Endothelial cell (in vitro differentiated cells): Measurements from ENCODE around the gene PHC1. TPM values are rescaled to one million over a fixed set of nuclear protein-coding genes. Genes with fewer than 3 reads are reported as not detected.
A peak's percentile ranks its signal among the peaks of the same experiment; 100 is the strongest.
"Not testable (repeated sequence)": the region's sequence is repeated elsewhere in the genome, so short reads cannot be mapped to it uniquely, and the experiment has no call there.

Experiments
- DNase-seq: peaks from one replicate; pipeline ENCODE4 v3.0.0; 2021; ENCODE audit warnings: low spot score
- H3K27ac Mint-ChIP-seq: one replicate; pipeline ENCODE4 v1.8.0; 2021; ENCODE audit warnings: mixed read lengths, inconsistent platforms; ENCODE audit not compliant: unreplicated experiment
- H3K27me3 Mint-ChIP-seq: one replicate; pipeline ENCODE4 v1.8.0; 2021; ENCODE audit warnings: mild to moderate bottlenecking, moderate library complexity, mixed read lengths, inconsistent platforms; ENCODE audit not compliant: unreplicated experiment
- H3K36me3 Mint-ChIP-seq: one replicate; pipeline ENCODE4 v1.8.0; 2021; ENCODE audit warnings: mild to moderate bottlenecking, low read depth, mixed read lengths, inconsistent platforms; ENCODE audit not compliant: unreplicated experiment
- H3K4me1 Mint-ChIP-seq: one replicate; pipeline ENCODE4 v1.8.0; 2021; ENCODE audit warnings: mild to moderate bottlenecking, mixed read lengths, inconsistent platforms; ENCODE audit not compliant: unreplicated experiment
- H3K4me3 Mint-ChIP-seq: one replicate; pipeline ENCODE4 v1.8.0; 2021; ENCODE audit warnings: mild to moderate bottlenecking, mixed read lengths, inconsistent platforms; ENCODE audit not compliant: unreplicated experiment
- H3K9me3 Mint-ChIP-seq: one replicate; pipeline ENCODE4 v1.8.0; 2021; ENCODE audit warnings: mixed read lengths, inconsistent platforms; ENCODE audit not compliant: unreplicated experiment
- total RNA-seq: library from RNA; stranded (reverse); fragmentation: NEBNext Ultra II Directional; extraction: Animal tissue kit (Norgen Biotek cat#: 25700); gene quantifications from one replicate; pipeline ENCODE4 v1.2.1, GENCODE V29; 2021; ENCODE audit not compliant: unreplicated experiment
- TF ChIP-seq, protein P1 (sequence below): fragments of 200-600 bp; sonication (generic); IDR thresholded peaks from one replicate; pipeline ENCODE4 v1.5.0; 2021; ENCODE audit warnings: antibody characterized with exemption; ENCODE audit not compliant: unreplicated experiment

Gene PHC1
- total RNA-seq, 1 donor from 2014 or later: 55.3 TPM

DNA sequence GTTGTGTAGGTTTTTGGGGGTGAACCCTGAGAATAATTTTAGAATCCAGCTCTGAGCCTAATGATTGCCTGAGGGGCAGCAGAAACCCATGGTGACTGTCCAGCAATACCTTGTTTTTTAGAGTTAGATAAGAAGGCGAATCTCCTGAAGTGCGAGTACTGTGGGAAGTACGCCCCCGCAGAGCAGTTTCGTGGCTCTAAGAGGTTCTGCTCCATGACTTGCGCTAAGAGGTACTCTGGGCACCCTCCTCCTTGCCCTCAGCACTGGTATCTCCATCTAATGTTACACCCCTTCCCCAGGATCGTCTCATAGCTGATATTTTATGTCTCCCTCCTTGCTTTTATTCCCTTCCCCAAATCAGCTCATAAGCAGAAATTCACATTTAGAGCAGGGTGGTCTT, 22.4 kb downstream of the PHC1 start:
- TF ChIP-seq, protein P1, sequence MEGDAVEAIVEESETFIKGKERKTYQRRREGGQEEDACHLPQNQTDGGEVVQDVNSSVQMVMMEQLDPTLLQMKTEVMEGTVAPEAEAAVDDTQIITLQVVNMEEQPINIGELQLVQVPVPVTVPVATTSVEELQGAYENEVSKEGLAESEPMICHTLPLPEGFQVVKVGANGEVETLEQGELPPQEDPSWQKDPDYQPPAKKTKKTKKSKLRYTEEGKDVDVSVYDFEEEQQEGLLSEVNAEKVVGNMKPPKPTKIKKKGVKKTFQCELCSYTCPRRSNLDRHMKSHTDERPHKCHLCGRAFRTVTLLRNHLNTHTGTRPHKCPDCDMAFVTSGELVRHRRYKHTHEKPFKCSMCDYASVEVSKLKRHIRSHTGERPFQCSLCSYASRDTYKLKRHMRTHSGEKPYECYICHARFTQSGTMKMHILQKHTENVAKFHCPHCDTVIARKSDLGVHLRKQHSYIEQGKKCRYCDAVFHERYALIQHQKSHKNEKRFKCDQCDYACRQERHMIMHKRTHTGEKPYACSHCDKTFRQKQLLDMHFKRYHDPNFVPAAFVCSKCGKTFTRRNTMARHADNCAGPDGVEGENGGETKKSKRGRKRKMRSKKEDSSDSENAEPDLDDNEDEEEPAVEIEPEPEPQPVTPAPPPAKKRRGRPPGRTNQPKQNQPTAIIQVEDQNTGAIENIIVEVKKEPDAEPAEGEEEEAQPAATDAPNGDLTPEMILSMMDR: no peak
- peak overlapping the region; percentile 9 for H3K4me3 Mint-ChIP-seq
- peaks cover 34% of the 10 kb centered on the region for H3K36me3 Mint-ChIP-seq
- no peaks in the 10 kb centered on the region for H3K4me1 Mint-ChIP-seq
- no peak for DNase-seq
- H3K27ac Mint-ChIP-seq: no peak overlapping the region
- peaks cover 4% of the 10 kb centered on the region for H3K27me3 Mint-ChIP-seq
- no peaks in the 10 kb centered on the region for H3K9me3 Mint-ChIP-seq

DNA sequence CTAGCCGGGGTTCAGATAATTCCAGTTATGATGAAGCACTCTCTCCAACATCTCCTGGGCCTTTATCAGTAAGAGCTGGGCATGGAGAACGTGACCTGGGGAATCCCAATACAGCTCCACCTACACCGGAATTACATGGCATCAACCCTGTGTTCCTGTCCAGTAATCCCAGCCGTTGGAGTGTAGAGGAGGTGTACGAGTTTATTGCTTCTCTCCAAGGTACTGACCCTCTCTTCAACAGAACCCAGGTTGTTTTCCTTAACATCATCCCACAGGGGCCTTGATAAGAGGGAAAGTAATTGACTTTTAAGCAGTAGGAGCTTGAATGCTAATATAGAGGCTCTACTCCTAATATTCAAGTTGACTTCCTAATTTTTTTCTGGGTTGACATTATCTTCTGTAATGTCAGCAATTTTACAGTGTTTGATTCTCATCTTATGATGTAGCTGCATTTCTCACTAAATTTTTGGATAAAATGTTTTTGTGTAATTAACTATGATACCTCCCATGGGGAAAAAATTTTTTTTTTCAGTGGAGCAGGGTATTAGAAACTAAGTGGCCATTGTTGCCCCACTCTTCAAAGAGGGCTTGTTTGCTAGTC, 23.6 kb downstream of the PHC1 start:
- not testable (repeated sequence) for H3K4me3 Mint-ChIP-seq, H3K27ac Mint-ChIP-seq, H3K4me1 Mint-ChIP-seq, DNase-seq, H3K9me3 Mint-ChIP-seq, H3K27me3 Mint-ChIP-seq
- H3K36me3 Mint-ChIP-seq: peaks cover 35% of the 10 kb centered on the region

DNA sequence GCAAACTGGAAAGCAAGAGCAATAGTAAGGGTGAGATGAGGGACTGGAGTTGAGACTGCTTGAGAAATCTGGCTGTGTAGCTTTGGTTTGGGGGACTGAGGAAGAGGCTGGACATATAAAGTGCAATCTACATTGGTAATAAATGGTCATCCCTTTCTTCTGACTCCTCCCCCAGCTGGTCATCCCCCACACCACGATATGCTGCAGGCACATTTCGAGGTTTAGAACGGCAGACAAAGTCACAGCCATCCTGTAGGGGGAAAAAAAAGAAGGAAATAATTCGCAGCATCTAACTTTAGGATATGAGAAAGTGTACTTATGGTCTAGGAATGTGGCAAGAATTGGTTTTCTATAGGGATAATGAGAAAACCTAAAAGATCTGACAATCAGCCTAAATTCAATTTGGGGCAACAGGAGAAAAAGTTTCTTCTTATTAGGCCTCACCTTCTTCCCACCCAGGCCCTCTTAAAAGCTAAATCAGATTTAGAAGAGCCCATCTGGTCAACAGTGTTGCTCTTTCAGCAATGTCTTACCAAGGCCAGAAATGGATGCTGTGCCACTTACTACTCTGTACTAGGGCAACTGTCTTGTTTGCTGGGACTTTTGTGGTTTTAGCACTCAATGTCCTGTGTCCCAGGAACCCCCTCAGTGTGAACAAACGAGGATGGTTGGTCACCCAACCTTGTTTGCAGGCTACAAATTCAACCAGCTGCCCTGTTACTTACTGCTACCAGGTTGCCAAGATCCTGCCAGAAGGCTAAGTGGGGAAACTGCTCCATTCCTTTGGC, 27.6 kb downstream of the PHC1 start:
- H3K27me3 Mint-ChIP-seq: peaks cover under 1% of the 10 kb centered on the region
- no peak for DNase-seq
- peak overlapping the region; percentile 30 for H3K27ac Mint-ChIP-seq

DNA sequence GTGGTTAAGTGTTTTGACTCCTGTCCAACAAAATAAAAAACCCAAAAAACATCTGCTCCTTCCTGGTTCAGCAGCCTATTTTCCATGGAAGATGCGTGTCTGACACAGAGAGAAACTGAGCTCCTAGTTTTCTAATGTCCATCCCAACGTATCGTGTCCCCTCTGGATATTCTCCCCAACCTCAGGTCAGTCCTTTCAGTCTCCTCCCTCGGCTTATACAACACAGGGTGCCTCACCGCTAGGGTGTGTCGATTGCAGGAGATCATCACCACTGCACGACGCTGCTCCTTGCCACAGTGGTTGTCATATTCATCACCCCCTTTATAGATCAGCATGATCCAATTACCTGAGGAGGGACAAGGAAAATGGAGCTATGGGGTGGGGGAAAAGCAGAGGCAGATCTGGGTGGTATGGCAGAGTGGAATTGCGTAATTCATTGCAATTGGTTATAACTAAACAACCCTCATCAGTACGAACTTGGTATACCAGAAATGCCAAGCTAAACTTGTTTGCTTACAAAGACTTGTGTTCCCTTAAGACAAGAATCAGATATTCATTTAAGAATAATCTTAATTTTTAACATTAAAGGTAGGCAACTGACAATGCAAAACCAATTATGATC, 29.4 kb downstream of the PHC1 start:
- TF ChIP-seq, protein P1: no peak
- Mint-ChIP-seq H3K4me1 (peaks cover 14% of the 10 kb centered on the region), H3K27ac (no peak overlapping the region), H3K9me3 (no peaks in the 10 kb centered on the region), H3K36me3 (peaks cover 12% of the 10 kb centered on the region), H3K27me3 (peaks cover 3% of the 10 kb centered on the region), H3K4me3 (no peak overlapping the region)
- DNase-seq: no peak

More for the DNA sequence above, 27.6 kb downstream of the PHC1 start:
- Mint-ChIP-seq H3K9me3 (no peaks in the 10 kb centered on the region), H3K4me1 (peaks cover 2% of the 10 kb centered on the region), H3K4me3 (peak overlapping the region; percentile 35), H3K36me3 (peaks cover 14% of the 10 kb centered on the region)
- TF ChIP-seq, protein P1: no peak

DNA sequence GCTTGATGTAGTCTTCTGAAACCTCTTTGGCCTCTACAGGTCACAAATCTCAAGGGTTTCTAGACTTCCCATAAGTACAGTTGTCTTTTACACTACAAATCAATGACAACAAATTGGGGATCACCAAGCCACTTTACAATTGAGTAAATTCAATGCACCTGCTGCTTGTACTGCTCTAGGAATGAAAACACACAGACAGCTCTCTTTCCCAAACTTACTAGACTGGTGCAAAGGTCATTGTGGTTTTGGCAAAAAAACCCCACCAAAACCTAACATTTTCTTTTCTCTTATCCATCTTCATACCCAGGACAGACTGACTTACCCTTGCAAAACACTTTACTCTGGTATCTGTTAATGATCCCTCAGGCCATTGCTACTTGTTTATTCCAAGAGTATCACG, 32.4 kb downstream of the PHC1 start:
- no peak for DNase-seq
- Mint-ChIP-seq H3K36me3 (peaks cover 7% of the 10 kb centered on the region), H3K27ac (no peak overlapping the region), H3K4me3 (no peak overlapping the region), H3K9me3 (no peaks in the 10 kb centered on the region), H3K4me1 (peaks cover 26% of the 10 kb centered on the region), H3K27me3 (peaks cover 8% of the 10 kb centered on the region)
- TF ChIP-seq, protein P1: no peak
